ENCODE data around the gene TPK1. TPM values are rescaled to one million over a fixed set of nuclear protein-coding genes. Genes with fewer than 3 reads are reported as not detected.

TPK1 gene
- total and polyA plus RNA-seq, 2 of the 13 experiments (the other 11 are each of a cell fraction or from before 2014, with no cell fraction given), result 1.0 to 1.2 TPM

GRCh38 chr7:144836545-144836842, 641 bp upstream of the TPK1 start:
- H3K4me1 ChIP-seq (ENCODE audit: insufficient read depth, low read length), result peaks cover 10% of the 10 kb centered on the region; the same call in 1 of the 2 replicates
- no peak overlapping the region for H2AFZ ChIP-seq (ENCODE audit: low read length)
- H3K27me3 ChIP-seq (ENCODE audit: control insufficient read depth in 1 of 2, insufficient read depth in 2 of 2, low read length in 2 of 2), result no peaks in the 10 kb centered on the region; a peak in 1 of 5 replicates
- ChIA-PET POLR2A (no interaction called here), CTCF (ENCODE audit: low intra/inter-chr PET ratio, low total read pairs) (no interaction called here)
- BruUV-seq (replicated peaks), result no TSS peak
- in situ Hi-C loops (cut with HindIII; ENCODE audit: extremely low pct_ligation_motif_present, low pct_unique_long_range_greater_than_20kb) (no loop called here), intact Hi-C loops (cut with micrococcal nuclease; ENCODE audit: unreplicated experiment) (no loop called here)
- no peaks in the 10 kb centered on the region for H4K20me1 ChIP-seq (ENCODE audit: insufficient read depth, low read length)
- H3K36me3 ChIP-seq (replicated peaks in 1 of 2; ENCODE audit: control insufficient read depth in 1 of 2, insufficient read depth in 2 of 2, low read length in 2 of 2), result no peaks in the 10 kb centered on the region
- H3K9me3 ChIP-seq (ENCODE audit: low read length), result no peaks in the 10 kb centered on the region
- H3K4me2 ChIP-seq (ENCODE audit: low read depth, low read length), result no peak overlapping the region
- no peak overlapping the region for H3K4me3 ChIP-seq (replicated peaks in 1 of 3; ENCODE audit: insufficient read depth in 1 of 3, low read depth in 2 of 3, low read length in 3 of 3)
- H3K79me2 ChIP-seq (ENCODE audit: insufficient read depth, low read length), result no peaks in the 10 kb centered on the region
- H3K27ac ChIP-seq (ENCODE audit: extremely low read length, insufficient read depth, low read length), result no peak overlapping the region
- no peak overlapping the region for H3K9ac ChIP-seq (ENCODE audit: insufficient read depth, low read depth, low read length)
- ATAC-seq (no peak), FAIRE-seq (no peak), DNase-seq (ENCODE audit: low spot score) (no peak)
- TF ChIP-seq ARID5B (CRISPR knock-in tag; IDR thresholded peaks at IDR 0.05) (no peak), FOXO4 (CRISPR knock-in tag; conservative IDR thresholded peaks at IDR 0.05) (no peak), ZNF264 (CRISPR knock-in tag; IDR thresholded peaks at IDR 0.05) (no peak), KAT8 (CRISPR knock-in tag; IDR thresholded peaks at IDR 0.05) (no peak), SIN3A (IDR thresholded peaks at IDR 0.05; ENCODE audit: borderline replicate concordance, low read depth, low read length) (no peak), ZFP90 (CRISPR knock-in tag; IDR thresholded peaks at IDR 0.05; ENCODE audit: borderline replicate concordance) (no peak), CCAR2 (optimal IDR thresholded peaks at IDR 0.05; ENCODE audit: low read depth, low read length) (no peak), ZNF281 (CRISPR knock-in tag; IDR thresholded peaks at IDR 0.05; ENCODE audit: borderline replicate concordance) (no peak), DMTF1 (CRISPR knock-in tag; IDR thresholded peaks at IDR 0.05) (no peak), HCFC1 (IDR thresholded peaks at IDR 0.05; ENCODE audit: low read depth, low read length) (no peak), ZNF225 (CRISPR knock-in tag; IDR thresholded peaks at IDR 0.05) (no peak), ZNF207 (IDR thresholded peaks at IDR 0.05; ENCODE audit: borderline replicate concordance) (no peak)
- WGBS (ENCODE audit: low lambda C conversion rate), result 99% methylated on average over 12 of the region's 12 CpGs

All from HepG2 (cell line).